MCF 10A (cell line): Measurements from ENCODE around the gene KLHL28. TPM values are rescaled to one million over a fixed set of nuclear protein-coding genes. Genes with fewer than 3 reads are reported as not detected.

Source experiments
- BruUV-seq: library from RNA; stranded (reverse); fragments of 400-500 nt; replicated peaks from 2 replicates; lab custom pipeline; 2021; lab: Mats Ljungman, UMichigan
- CTCF ChIA-PET: fragments of 300-600 bp; sonication (Branson Sonifier 250); formaldehyde crosslinking; extraction: SDS; loops from one replicate; lab custom pipeline; 2021; ENCODE audit warnings: antibody characterized with exemption, inconsistent platforms; lab: Yijun Ruan, JAX
- POLR2A ChIA-PET: fragments of 300-600, 350-650 bp; sonication (Branson Sonifier 250); formaldehyde crosslinking; extraction: SDS; loops from one replicate; lab custom pipeline; 2020; ENCODE audit warnings: antibody characterized with exemption, inconsistent platforms; lab: Yijun Ruan, JAX
- DNase-seq: peaks from one replicate; pipeline ENCODE4 v3.0.0-alpha.2; 2018; ENCODE audit not compliant: unreplicated experiment
- H3K27ac Mint-ChIP-seq: one replicate; pipeline ENCODE4 v1.8.0; 2022; ENCODE audit warnings: mild to moderate bottlenecking, low read depth, mixed read lengths; ENCODE audit not compliant: unreplicated experiment
- H3K27me3 Mint-ChIP-seq: one replicate; pipeline ENCODE4 v1.8.0; 2022; ENCODE audit warnings: mixed read lengths; ENCODE audit not compliant: insufficient read depth, unreplicated experiment
- H3K36me3 Mint-ChIP-seq: one replicate; pipeline ENCODE4 v1.8.0; 2022; ENCODE audit warnings: mild to moderate bottlenecking, moderate library complexity, mixed read lengths; ENCODE audit not compliant: insufficient read depth, unreplicated experiment
- H3K4me1 Mint-ChIP-seq: one replicate; pipeline ENCODE4 v1.8.0; 2022; ENCODE audit warnings: mixed read lengths; ENCODE audit not compliant: insufficient read depth, unreplicated experiment
- H3K4me3 Mint-ChIP-seq: one replicate; pipeline ENCODE4 v1.8.0; 2022; ENCODE audit warnings: mild to moderate bottlenecking, moderate library complexity, mixed read lengths; ENCODE audit not compliant: unreplicated experiment
- H3K9me3 Mint-ChIP-seq: one replicate; pipeline ENCODE4 v1.8.0; 2022; ENCODE audit warnings: mixed read lengths; ENCODE audit not compliant: unreplicated experiment
- CTCF ChIP-seq: fragments of 200-600 bp; IDR thresholded peaks from one replicate; pipeline ENCODE4 v1.8.0; 2022; ENCODE audit warnings: antibody characterized with exemption, mild to moderate bottlenecking; ENCODE audit not compliant: unreplicated experiment
- intact Hi-C: fragments of 100-400 bp; cut with micrococcal nuclease; formaldehyde crosslinking; loops from 2 replicates; pipeline ENCODE4 v1.14.1; 2022
- total RNA-seq: library from RNA; stranded (reverse); gene quantifications from 2 replicates; pipeline ENCODE4 v1.2.3, GENCODE V29; 2022

KLHL28 gene
- total RNA-seq, 1 experiment from 2014 or later = 11.2 TPM

GRCh38 chr14:44897041-44897844 is 64.5 kb downstream of the KLHL28 start:
- intact Hi-C loops = no loop called here
- ChIA-PET POLR2A (interaction anchor here (0.7 to 3.7 kb wide), 10 partner anchors 9 to 356 kb away, joined by 3 to 23 read pairs (median 4); partner anchors contain the start of genes FANCM, KLHL28, MIS18BP1 and TOGARAM1), CTCF (interaction anchor here (0.7 to 1.3 kb wide), 3 partner anchors 17 to 372 kb away, joined by 3 to 5 read pairs (median 3); no protein-coding TSS in a partner anchor)
- peak overlapping the region; percentile 91 for H3K27ac Mint-ChIP-seq
- H3K9me3 Mint-ChIP-seq = no peaks in the 10 kb centered on the region
- peaks cover 6% of the 10 kb centered on the region for H3K36me3 Mint-ChIP-seq
- H3K27me3 Mint-ChIP-seq = no peaks in the 10 kb centered on the region
- BruUV-seq = no TSS peak
- DNase-seq = peak; percentile 95
- peaks cover 6% of the 10 kb centered on the region for H3K4me1 Mint-ChIP-seq
- no peak for TF ChIP-seq CTCF
- peak overlapping the region; percentile 88 for H3K4me3 Mint-ChIP-seq

GRCh38 chr14:44896275-44897040 is 65.3 kb downstream of the KLHL28 start:
- H3K4me1 Mint-ChIP-seq = peaks cover 6% of the 10 kb centered on the region
- no peaks in the 10 kb centered on the region for H3K27me3 Mint-ChIP-seq
- BruUV-seq = TSS peak; percentile 78
- H3K36me3 Mint-ChIP-seq = peaks cover 10% of the 10 kb centered on the region
- H3K9me3 Mint-ChIP-seq = no peaks in the 10 kb centered on the region
- peak overlapping the region; percentile 91 for H3K27ac Mint-ChIP-seq
- no peak for DNase-seq
- ChIA-PET POLR2A (interaction anchor here (0.7 to 3.7 kb wide), 7 partner anchors 13 to 240 kb away, joined by 3 to 23 read pairs (median 5); partner anchors contain the start of genes FANCM, KLHL28 and TOGARAM1), CTCF (interaction anchor here (0.6 to 1.3 kb wide), 4 partner anchors 18 to 373 kb away, joined by 3 to 5 read pairs (median 3); no protein-coding TSS in a partner anchor)
- no peak for TF ChIP-seq CTCF
- intact Hi-C loops = no loop called here
- peak overlapping the region; percentile 88 for H3K4me3 Mint-ChIP-seq

GRCh38 chr14:44895716-44896115 is 66.0 kb downstream of the KLHL28 start:
- H3K36me3 Mint-ChIP-seq = peaks cover 10% of the 10 kb centered on the region
- CTCF ChIA-PET = interaction anchor here (0.7 to 0.9 kb wide), 2 partner anchors 26 to 373 kb away, joined by 3 read pairs; no protein-coding TSS in a partner anchor
- H3K4me1 Mint-ChIP-seq = peaks cover 6% of the 10 kb centered on the region
- H3K4me3 Mint-ChIP-seq = no peak overlapping the region
- no peak overlapping the region for H3K27ac Mint-ChIP-seq
- DNase-seq = no peak
- POLR2A ChIA-PET = interaction anchor here (1.5 to 3.7 kb wide), 2 partner anchors 66 to 192 kb away, joined by 4 to 23 read pairs; partner anchors contain the start of genes KLHL28 and TOGARAM1
- TF ChIP-seq CTCF = no peak
- BruUV-seq = no TSS peak
- no peaks in the 10 kb centered on the region for H3K27me3 Mint-ChIP-seq
- H3K9me3 Mint-ChIP-seq = no peaks in the 10 kb centered on the region
- intact Hi-C loops = no loop called here
